ENCODE data around the gene ACVR1.

The ACVR1 gene

DNA sequence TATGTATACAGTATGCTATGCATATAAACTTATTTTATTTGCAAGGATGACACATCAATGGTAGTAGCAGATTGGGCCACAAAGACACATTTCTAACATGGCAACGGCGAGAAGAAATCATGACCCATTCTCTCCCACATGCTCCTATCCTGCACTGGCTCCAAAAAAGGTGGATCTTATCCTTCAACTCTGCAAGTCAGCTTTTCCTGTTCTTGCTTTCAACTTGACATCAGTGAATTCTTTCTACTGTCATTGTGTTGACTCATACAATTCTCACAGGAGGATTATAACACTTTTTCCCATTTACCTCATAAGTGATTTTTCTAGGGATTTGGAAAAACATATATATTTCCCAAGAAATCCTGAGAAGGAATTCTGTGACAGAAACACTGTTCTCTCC, 53.1 kb downstream of the ACVR1 start:
- DNase-seq: no peak

DNA sequence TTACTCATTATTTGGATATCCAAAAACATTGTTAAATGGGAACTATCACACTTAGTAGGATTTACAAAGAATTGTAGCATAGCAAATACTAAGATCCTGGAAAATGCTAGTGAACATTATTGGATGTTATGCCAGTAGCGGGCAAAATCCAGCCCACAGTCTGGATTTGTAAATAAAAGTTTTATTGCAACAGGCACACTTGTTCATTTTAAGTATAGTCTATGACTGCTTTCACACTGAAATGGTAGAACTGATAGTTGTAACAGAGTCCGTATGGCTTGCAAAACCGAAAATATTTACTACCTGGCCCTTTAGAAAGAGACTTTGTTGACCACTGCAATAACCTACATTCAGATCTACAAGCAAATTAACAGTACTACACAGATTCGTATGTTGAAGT, 53.6 kb downstream of the ACVR1 start:
- DNase-seq: no peak

DNA sequence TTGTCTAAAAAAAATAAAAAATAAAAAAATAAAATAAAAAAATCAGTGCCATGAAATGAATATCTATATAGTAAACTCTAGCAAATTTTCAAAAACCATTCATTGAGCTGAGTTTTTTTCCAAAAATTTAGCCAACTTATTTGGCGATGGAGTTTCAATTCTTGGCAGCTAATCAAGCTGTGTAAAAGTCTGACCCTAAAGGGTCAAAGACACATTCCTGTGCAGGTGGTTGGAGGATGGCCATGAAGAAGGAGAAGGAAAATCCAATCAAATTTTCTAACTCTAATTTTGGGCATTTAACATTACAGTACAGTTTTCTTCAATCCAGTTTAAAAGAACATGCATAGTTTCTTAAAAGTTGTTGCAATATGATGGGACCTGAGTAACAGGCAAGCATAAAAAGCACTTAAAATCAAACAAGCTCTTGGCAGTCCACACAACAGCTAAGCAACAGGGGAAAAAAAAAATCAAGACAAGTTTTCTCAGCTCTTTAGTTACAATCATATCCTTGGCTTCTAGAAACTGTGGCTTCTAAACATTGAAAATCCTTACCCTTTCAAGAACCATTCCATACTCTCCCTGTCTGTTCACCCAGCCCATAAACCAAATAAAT, 54.5 kb downstream of the ACVR1 start:
- no peak for DNase-seq

DNA sequence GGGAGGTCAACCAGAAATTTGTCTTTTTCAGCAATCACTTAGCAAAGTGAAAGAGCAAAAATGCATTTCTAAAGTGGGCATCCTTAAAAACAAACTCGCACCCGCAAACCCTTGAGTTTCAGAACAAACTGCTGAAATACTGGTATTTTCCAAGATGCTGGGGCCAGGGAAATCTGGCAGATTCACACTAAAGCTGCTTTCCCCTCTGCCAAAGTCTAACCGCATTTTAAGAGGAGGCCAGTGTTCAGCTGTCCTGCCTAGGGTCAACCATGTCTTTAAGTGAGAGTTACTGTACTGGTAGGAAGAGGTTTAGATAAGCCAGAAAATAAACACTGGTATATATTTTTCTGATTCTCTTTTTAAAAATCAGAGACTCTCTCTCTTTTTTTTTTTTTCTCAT, 55.9 kb downstream of the ACVR1 start:
- no peak for DNase-seq

DNA sequence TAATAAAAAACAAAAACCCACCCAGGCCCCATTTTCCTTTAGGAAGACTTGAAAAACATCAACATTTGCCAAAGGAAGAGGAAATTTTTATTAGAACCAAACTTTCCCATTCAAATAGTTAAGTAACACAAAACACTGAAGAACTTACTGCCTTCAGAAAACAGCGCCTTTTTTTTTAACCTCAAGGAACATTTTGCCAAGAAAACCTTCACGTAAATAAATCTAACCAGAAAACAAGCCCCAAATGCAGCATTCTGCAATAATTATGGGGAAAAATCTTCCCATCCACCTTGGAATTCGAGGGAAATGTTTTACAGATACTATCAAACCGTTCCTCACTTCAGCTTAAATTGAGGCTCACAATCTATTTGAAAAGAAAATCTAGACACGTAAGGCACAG, 56.4 kb downstream of the ACVR1 start:
- DNase-seq: no peak

DNA sequence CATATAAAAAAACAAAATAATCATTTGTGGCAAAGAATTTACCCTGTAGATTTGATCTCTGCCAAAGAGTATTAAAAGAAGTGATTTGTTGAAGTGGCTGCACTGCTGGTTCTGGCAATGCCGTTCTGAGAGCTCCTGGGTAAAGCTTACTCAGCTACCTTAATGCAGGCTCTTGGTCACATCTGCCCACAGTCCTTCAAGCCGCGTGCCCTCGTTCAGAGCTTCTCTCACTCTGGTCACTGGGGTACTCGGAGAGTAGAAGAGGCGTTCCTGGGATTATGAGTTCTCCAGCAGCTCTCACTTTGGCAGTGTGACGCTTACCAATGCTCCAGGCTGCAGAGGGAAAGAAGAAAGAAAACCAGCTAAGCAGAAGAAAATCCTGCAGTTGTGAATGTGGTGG, 57.9 kb downstream of the ACVR1 start:
- DNase-seq: no peak

DNA sequence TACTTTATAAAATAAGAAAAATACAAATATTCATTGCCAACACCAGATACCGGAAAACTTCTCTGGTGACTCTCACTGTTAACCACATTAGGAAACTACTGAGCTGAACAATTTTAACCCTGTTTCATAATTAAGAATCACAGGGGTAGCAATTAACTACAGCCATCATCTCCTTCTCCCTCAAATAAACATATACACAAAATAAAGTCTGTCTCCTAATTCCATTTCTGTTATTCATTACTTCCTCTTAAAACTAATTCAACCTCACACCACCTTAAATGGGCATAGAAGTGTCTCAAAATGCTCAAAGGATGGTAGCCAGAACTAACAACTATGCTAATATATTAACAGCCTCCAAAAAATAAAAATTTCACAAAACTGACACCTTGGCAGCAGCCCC, 60.7 kb downstream of the ACVR1 start:
- no peak for DNase-seq

DNA sequence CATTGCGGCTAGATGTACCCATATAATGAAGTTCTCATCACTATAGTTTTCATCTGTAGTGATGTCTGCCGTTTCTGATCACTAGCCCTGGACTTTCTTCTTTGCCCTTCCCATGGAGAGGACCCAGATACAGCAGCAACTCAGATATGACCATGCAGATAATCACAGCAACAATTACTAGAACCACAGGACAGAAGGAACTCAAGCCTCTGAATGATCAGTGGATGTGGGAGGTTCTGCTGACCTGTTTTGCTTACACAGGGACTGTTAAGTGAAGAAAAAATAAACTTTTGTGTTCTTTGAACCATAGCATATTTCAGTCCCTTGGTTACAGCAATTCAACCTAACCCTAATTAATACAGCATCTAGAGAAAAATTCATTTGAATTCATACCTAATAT, 62.7 kb downstream of the ACVR1 start:
- DNase-seq: no peak

DNA sequence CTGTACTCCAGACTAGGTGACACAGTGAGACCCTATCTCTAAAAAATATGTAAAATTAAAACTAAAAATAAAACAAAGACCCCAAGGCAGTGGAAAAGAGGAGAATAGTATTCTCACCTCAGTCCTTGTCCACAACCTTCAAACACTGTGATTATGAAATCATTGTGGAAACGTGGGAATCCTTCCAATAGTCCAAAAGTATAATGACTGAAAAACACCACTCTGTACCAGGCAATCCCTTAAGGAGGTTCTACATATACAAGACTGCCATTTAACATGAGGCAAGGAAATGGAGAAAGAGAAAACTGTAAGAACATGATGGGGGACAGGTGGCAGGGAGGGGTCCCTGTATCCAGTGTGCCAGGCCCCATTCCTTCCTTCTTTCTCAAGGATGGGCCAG, 66.1 kb downstream of the ACVR1 start:
- no peak for DNase-seq

DNA sequence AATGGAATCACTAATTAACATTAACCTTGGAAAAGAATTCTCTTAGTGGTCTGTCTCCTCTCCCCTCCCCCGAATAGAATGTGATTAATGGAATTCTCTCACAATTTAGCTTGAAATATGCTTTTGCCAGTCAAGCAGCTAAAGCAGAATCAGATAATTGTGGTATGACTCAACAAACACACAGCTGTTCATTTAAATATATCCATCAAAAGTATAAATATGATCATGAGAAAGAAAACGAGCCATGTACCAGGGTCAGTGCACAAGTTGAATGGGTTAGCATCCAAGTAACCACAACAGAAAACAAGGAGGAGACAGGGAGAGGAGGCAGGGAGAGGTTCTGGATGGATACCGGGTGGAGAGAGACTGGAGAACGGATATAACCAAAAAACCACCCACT, 66.9 kb downstream of the ACVR1 start:
- no peak for DNase-seq

DNA sequence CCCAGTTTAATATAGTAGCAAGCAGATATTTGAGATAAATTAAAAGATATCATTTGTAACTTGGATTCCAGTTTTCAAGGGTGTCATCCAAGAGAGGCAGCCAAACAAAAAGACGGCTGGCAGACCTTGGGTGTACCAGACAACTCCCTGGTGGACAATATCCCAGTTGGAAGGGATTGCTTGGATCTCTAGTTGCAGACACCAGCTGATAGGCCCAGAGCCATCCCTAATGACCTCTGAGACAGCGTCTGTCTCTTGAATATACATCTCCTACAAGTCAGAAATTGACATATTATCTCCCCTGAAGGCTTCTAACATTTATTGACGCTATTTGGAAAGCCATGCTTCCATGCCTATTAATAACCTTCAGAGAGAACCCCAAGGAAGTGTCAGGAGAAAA, 67.7 kb downstream of the ACVR1 start:
- DNase-seq: no peak

DNA sequence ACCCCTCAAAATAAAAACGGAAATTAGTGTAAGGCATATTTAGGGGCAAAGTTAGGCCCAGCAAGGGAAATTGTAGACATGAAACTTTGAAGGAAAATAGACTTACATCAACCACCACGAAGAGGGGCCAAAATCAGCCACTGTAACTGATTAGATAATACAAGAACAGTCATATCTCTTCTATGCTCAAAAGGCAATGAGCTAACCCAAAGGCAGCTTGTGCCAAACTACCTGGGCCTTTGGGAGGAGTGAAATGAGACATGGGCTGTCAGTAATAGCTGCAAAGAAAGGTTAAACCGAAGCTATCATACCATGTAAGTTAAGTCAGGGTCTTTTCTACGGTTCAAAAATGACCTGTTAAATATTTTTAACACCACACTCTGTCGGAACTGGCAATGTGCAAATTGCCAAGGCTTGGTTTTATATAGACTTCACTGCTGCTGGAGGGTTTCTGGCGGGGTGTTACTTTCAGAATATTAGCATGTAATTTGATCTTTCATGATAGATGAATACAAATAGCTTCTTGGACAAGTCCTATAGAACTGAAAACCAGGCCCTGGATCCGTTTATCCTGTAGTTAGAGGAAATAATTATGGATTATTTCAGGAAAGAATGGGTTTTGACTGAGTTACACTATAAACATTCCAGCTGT, 69.6 kb downstream of the ACVR1 start:
- no peak for DNase-seq

DNA sequence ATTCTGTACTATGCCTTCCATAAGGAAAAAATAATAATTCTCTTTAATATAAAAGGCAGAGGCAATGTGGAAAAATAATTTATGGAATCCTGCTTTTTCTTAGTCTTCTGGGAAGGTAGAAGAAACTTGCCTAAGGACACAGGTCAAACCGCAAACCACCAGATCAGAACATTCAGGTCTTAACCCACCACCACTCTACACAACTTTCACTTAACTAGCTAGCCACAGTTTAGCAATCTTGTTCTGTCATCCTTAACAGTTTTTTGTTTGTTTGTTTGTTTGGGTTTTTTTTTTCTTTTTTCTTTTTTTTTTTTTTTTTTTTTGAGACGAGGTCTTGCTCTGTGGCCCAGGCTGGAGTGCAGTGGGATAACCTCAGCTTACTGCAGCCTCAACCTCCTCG, 70.6 kb downstream of the ACVR1 start:
- DNase-seq: no peak

DNA sequence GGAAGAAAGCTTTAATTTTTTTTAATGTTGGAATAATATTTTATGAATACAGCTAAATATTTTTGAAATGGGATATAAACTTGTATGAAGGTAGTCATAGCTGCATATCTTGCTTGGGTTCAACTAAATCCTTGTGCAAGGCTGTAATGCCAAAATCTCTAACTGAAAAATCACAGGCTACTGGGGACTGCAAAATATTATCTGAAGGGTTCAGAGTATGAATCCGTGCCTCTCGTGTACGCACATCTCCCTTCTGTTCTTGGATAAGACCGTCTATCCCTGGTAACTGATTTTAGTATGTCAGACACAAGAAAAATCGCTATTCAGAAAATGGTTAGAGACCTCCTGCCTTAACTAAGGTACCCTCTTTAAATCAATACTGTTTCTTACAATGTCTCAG, 71.8 kb downstream of the ACVR1 start:
- no peak for DNase-seq

DNA sequence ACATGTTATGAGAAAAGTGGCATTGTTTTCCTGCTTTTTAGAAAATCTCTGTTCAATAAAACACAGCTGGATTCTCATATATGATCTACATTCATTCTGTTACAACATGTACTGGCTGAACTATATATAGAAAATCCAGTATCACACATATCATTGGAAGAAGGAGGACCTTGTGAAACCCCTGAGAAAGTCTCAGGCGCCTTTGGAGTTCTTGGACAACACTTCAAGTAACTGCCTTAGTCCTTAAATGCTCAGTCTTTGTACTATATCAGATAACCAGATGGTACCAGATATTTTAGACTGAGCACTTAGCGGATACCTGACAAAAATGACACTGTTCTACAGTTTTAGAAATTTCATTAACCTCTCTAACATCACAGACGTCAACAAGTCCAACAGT, 72.2 kb downstream of the ACVR1 start:
- DNase-seq: no peak

DNA sequence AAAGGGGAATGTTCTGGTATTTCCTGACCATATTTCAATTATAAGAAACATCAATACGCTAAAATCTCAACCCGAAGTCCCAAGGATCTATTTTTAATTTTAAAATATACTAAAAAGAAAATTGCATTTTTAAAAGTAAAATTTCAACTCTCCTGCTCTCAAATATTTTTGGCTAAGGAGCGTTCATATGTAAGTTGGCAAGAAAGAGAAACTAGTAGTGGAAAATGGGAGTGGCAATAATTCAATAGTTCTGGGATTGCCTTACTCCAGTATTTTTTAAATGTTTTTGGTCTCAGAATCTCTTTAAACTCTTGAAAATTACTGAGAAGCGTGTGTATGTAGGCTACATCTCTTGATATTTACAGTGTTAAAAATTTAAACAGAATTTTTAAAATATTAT, 72.7 kb downstream of the ACVR1 start:
- no peak for DNase-seq

DNA sequence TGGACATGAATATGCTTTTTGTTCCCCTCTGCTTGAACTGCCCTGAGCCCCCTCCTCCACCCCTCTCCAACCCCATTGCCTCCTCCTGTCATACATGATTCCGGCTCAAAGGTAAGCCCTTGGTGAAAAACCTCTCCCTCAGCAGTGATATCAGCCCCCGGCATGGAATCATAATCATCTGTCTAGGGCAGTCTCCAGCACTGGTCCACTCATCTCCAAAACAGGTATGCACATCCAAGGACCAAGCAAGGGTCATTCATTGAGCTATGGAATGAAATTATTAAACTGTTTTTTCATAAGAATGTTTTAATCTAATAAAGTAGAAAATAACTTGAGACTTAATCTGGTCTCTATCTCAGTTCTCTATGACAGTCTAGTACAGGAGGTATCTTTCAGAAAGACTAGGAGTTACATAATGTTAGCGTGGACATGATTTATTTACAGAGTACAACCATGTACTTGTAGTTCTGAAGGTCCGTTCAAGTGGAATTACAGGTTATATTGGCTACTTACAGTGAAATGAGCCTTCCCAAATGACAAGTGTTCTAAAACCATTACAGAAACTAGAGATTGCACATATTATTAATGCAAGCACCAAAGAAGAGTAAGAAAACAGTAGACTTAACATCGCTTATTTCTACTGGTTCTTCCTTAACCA, 75.2 kb downstream of the ACVR1 start:
- no peak for DNase-seq

DNA sequence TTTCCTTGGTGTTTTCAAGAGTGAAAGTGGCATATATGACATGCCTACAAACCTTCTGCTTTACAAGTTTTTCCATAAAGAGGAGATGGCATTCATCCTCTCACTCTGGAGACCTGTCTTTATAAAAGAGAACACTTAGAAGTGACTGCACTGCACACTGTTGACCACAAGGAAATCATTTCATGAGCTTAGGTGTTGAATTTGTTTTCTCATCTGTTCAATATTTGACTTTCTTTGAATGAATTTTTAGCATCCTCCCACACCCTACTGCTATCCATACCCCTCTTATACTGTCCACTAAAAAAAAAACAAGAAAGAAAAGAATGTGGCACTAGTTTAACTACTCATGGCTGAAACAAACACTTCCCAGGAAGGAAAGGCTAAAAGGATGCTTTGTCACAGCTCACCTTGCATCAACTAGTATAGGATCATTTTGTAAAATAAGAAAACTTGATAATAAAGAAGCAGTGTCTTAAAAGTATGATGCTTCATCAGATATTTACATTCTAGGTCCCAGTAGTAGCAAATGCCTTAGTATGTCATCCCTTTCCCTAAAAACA, 83.0 kb downstream of the ACVR1 start:
- DNase-seq: no peak

DNA sequence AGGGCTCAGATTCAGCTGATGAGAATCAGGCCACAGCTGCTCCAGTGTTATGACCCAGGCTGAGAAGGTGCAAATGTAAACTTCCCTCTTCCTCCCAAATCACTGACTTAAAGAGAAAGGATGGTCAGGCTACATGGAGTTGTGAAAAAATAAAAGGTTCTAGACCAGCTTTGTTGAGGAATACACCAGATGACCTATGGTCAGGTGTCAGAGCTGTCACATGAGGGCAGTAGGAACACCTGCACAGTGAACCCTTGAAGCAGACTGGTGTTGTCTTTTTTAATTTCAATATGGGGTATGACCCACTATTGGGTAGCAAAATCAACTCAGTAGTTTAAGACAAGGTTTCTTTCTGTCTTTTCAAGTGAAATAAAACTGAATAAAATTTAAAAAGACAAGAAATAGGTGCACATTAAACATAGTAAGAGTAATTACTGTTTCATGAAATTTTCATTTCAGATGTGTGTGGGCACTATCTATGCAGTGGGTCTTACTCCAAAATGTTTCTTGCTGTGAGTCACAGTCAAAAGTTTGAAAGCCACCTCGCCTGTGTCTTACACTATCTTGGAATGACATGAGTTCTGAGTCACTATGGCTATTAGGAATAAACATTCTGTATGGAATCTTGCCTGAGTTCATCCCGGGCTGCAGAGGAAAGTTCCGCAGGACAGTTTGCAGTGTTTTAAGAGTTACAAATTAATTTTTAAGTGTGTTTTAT, 83.6 kb downstream of the ACVR1 start:
- no peak for DNase-seq

DNA sequence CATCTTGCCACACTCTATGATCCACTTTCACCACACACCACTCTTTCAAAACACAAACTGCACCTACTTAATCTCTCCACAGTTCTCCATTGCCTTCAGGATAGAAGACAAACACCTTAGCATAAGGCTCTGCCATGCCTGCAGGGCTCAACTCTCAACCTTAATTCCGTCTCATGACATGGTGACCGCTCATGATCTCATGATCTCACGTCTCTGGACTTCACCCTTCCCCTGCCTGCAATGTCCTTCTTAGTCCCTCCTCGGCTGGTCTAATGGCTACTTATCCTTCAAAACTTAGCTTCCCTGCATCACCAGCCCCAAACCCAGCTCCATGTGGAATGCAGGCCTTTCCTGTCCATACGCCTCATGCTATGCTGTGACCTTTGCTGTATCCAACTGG, 85.3 kb downstream of the ACVR1 start:
- no peak for DNase-seq

DNA sequence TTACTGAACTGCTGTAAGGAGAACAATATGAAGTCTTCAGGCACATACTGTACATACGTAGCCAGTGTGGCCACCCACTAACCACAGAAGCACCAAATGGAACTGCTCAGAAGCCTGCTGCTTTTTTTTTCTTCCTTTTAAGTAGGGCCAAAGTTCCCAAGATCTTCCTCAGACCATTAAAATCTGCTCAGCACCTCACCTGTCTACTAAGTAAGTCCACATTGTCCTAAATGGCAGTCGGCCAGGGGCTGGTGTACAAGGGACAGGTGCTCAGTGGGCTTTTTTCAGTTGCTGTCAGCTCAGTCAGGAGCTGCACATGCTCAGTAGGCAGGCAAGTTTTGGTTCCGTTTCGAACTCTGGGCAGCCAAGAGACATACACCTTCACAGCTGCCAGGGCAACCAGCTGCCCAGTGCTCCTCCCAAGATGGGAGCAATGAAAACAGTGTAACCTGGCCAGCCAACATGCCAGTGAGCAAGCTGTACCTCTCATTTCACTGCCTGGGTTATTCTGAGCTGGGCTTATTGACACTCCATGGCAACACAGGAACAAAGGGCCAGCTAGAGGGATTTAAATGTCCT, 86.1 kb downstream of the ACVR1 start:
- DNase-seq: no peak

DNA sequence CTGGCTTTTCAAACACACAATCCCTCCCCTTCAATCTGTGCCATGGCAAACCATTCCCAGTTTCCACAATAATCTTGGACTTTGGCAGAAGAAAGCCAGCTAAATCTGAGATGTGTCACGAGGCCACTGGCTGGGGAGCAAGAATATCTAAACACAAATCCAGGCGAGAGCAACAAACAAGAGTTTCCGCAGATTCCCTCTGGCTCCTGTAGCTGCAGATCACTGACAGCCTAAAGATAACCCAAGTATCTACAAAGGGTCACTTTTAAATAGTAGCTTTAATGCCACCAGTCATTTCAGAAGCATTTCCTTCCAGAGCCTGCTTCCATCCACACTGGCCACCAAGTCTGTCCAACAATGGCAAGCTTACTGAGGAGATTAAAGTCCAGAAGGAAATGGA, 86.9 kb downstream of the ACVR1 start:
- no peak for DNase-seq

DNA sequence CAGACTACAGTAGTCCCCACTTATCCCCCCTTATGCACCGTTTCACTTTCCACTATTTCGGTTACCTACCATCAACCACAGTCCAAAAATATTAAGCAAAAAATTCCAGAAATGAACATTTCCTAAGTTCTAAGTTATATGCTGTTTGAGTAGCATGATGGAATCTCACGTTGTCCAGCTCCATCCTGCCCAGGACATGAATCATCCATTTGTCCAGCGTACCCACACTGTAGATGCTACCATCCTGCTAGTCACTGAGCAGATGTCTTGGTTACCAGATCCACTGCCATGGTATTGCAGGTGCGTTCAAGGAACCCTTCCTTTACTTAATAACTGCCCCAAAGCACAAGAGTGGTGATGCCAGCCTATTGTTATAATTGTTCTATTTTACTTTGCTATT, 87.9 kb downstream of the ACVR1 start:
- no peak for DNase-seq
